ENCODE data around the gene DOK6. TPM values are rescaled to one million over a fixed set of nuclear protein-coding genes. Genes with fewer than 3 reads are reported as not detected.

Gene DOK6
- total RNA-seq, 1 donor from 2014 or later: 3.2 TPM

DNA sequence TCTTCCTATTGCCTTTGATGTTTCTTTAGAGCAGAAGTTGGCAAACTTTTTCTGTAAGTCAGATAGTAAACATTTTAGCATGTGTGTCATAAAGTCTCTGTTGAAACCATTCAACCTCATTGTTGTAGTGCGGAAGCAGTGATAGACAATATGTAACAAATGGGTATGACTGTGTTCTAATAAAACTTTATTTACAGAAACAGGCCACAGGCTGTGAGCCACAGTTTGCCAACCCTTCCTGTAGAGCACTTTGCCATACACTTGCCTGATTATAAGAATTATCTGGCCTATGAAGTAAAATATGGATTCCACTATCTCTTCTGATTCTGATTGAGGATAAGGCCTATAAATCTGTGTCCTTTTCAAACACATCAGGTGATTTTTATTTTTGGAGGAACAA, 237.4 kb downstream of the DOK6 start:
- Histone ChIP-seq H3K4me3 (no peak overlapping the region), H3K36me3 (no peaks in the 10 kb centered on the region), H3K9me3 (no peaks in the 10 kb centered on the region), H3K27me3 (ENCODE audit: low read depth) (no peaks in the 10 kb centered on the region), H3K27ac (no peak overlapping the region), H3K4me1 (no peaks in the 10 kb centered on the region)
- TF ChIP-seq, protein P1, sequence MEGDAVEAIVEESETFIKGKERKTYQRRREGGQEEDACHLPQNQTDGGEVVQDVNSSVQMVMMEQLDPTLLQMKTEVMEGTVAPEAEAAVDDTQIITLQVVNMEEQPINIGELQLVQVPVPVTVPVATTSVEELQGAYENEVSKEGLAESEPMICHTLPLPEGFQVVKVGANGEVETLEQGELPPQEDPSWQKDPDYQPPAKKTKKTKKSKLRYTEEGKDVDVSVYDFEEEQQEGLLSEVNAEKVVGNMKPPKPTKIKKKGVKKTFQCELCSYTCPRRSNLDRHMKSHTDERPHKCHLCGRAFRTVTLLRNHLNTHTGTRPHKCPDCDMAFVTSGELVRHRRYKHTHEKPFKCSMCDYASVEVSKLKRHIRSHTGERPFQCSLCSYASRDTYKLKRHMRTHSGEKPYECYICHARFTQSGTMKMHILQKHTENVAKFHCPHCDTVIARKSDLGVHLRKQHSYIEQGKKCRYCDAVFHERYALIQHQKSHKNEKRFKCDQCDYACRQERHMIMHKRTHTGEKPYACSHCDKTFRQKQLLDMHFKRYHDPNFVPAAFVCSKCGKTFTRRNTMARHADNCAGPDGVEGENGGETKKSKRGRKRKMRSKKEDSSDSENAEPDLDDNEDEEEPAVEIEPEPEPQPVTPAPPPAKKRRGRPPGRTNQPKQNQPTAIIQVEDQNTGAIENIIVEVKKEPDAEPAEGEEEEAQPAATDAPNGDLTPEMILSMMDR (IDR thresholded peaks at IDR 0.05): no peak
- intact Hi-C loops (cut with DNase I): no loop called here
- no peak for ATAC-seq
- no peak for DNase-seq

DNA sequence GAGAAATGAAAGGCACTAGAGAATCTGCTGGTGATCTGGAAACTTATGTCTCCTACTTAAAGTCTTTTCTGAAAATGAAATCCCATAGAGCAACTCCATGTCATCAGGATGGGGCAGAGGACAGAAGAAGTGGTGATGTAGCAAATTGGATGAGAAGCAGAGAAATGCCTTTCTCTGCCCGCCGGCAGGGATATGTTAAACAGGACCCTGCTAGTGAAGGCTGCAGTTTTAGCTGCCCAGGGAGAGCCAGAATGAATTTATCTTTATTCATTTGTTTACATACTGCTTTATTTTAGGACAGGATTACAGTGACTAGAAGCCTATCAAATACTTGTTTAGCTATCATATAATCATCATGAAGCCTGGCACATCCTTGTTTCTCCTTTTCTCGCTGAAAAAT, 247.0 kb downstream of the DOK6 start:
- intact Hi-C loops (cut with DNase I): no loop called here

DNA sequence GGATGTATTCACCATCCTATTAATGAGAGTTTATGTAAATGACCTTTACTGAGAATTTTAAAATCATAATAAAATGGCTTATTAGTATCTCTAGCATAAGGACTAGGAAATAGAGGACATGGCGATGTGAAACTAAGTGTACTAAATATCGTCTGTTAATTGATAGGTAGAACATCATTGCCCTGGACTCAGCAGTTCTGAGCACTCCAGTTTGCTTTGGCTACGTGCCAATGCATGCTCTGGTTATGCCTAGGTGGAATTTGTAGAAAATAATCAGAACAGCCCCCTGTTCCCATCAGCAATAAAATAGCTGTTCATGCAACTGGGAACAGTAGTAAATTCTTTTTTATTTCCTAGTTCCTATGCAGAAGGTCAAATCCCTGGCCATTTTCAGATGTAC, 247.8 kb downstream of the DOK6 start:
- no peaks in the 10 kb centered on the region for H3K36me3 ChIP-seq
- no peaks in the 10 kb centered on the region for H3K4me1 ChIP-seq
- H3K27ac ChIP-seq: no peak overlapping the region
- intact Hi-C loops (cut with DNase I): no loop called here
- H3K27me3 ChIP-seq (ENCODE audit: low read depth): no peaks in the 10 kb centered on the region
- H3K9me3 ChIP-seq: no peaks in the 10 kb centered on the region
- ATAC-seq (no peak), DNase-seq (no peak)
- TF ChIP-seq, protein P1 (IDR thresholded peaks at IDR 0.05): no peak
- H3K4me3 ChIP-seq: no peak overlapping the region

More for the DNA sequence above, 247.0 kb downstream of the DOK6 start:
- Histone ChIP-seq H3K4me3 (no peak overlapping the region), H3K27ac (no peak overlapping the region), H3K4me1 (no peaks in the 10 kb centered on the region), H3K36me3 (no peaks in the 10 kb centered on the region), H3K27me3 (ENCODE audit: low read depth) (no peaks in the 10 kb centered on the region), H3K9me3 (no peaks in the 10 kb centered on the region)
- TF ChIP-seq, protein P1 (IDR thresholded peaks at IDR 0.05): no peak
- no peak for ATAC-seq
- DNase-seq: no peak

DNA sequence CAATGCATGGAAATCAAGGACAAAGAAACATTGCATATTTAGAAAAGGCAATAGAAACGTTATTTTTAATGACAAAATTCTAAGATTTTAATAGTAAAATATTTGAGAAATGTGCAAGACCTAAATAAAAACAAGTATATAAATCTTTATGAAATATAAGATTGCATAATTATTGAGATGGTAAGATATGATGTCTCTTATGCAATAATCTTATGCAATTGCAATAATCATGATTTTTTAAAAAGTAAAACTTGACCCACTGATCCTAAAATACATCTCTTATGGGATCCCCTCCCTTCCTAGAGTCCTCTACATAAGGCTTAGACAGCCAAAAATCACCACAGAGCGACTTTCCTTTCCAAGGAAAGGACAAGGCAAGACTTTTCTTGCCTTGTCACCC, 249.0 kb downstream of the DOK6 start:
- H3K4me1 ChIP-seq: no peaks in the 10 kb centered on the region
- intact Hi-C loops (cut with DNase I): no loop called here
- DNase-seq (no peak), ATAC-seq (no peak)
- H3K27ac ChIP-seq: no peak overlapping the region
- no peaks in the 10 kb centered on the region for H3K27me3 ChIP-seq (ENCODE audit: low read depth)
- H3K4me3 ChIP-seq: no peak overlapping the region
- TF ChIP-seq, protein P1 (IDR thresholded peaks at IDR 0.05): no peak
- H3K36me3 ChIP-seq: no peaks in the 10 kb centered on the region
- no peaks in the 10 kb centered on the region for H3K9me3 ChIP-seq

DNA sequence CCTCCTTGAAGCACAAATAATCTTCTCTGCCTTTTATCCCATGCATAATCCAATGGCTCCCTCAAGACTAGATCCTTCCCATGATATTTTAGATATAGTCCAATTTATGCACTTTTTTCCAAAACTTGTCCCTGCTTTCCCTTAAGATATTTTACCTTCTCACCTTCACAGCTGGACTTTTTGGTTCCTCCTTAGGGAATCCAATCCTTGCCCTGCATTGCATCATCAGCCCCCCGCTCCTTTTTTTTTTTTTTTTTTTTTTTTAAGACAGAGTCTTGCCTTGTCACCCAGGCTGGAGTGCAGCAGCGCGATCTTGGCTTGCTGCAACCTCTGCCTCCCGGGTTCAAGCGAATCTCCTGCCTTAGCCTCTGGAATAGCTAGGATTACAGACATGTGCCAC, 250.6 kb downstream of the DOK6 start:
- Histone ChIP-seq H3K27me3 (ENCODE audit: low read depth) (no peaks in the 10 kb centered on the region), H3K36me3 (no peaks in the 10 kb centered on the region), H3K27ac (no peak overlapping the region), H3K4me3 (no peak overlapping the region), H3K9me3 (no peaks in the 10 kb centered on the region), H3K4me1 (no peaks in the 10 kb centered on the region)
- intact Hi-C loops (cut with DNase I): no loop called here
- no peak for ATAC-seq
- TF ChIP-seq, protein P1 (IDR thresholded peaks at IDR 0.05): no peak
- DNase-seq: no peak

DNA sequence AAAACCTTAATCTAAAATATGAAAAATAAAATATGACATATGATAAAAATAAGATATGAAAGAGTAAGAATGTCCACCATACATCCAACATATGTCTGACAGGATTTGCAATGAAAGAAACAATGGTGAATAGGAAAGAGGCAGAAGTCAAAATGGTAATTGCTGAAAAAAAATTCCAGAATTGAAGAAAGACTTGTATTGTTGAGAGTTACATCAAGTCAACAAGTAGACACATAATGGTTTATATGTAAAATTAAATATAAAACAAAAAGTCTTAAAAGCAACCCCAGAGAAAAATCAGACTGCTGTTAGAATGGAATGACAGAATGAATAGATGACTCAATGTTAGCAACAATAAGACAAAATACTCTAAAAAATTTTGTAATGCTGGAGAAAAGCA, 255.1 kb downstream of the DOK6 start:
- no peak overlapping the region for H3K27ac ChIP-seq
- ATAC-seq (no peak), DNase-seq (no peak)
- H3K4me3 ChIP-seq: no peak overlapping the region
- TF ChIP-seq, protein P1 (IDR thresholded peaks at IDR 0.05): no peak
- H3K36me3 ChIP-seq: no peaks in the 10 kb centered on the region
- H3K9me3 ChIP-seq: no peaks in the 10 kb centered on the region
- intact Hi-C loops (cut with DNase I): no loop called here
- no peaks in the 10 kb centered on the region for H3K27me3 ChIP-seq (ENCODE audit: low read depth)
- no peaks in the 10 kb centered on the region for H3K4me1 ChIP-seq

Measured in lower lobe of right lung (tissue), 2 donors.